ENCODE measurements around the gene ALDH3A1. TPM values are rescaled to one million over a fixed set of nuclear protein-coding genes. Genes with fewer than 3 reads are reported as not detected.

ALDH3A1 gene
- total and polyA plus RNA-seq, 10 donors = 0.36 to 16.1 (median 0.77) TPM; not detected in 1

DNA sequence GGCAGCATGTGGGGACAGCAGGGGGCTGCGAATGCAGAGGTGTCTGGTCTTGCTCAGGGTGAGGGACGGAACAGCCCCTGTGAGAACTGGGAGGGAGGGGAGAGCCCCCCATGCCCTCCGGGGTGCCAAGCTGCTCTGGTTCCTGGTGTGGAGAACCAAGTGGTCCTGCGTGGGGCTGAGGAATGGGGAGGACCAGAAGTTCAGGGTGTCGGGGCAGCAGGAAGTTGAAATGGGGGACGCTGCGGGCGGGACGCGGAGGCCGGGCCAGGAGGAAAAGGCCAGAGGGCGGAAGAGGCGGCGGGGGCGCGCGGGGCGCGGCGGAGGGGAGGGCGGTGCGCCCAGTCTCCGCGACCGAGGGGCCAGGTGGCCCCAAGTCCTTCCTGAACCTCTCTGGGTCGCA, 3.6 kb downstream of the ALDH3A1 start:
- Histone ChIP-seq H3K36me3 (no peaks in the 10 kb centered on the region), H3K4me1 (peaks cover 7 to 17% (median 14%) of the 10 kb centered on the region in 6 donors), H3K9me3 (no peaks in the 10 kb centered on the region), H3K27me3 (replicated peaks in 1 of 7) (peaks cover 0 to 30% (median 0%) of the 10 kb centered on the region in 7 donors), H3K27ac (peak overlapping the region in 5 of 8 donors; percentile 41 to 69 (median 63)), H3K4me3 (peak overlapping the region; percentile 34 to 76 (median 42))
- DNase-seq = no peak
- 4 to 7% (median 5%) methylated on average over 19 to 25 of the region's 26 CpGs for WGBS, 5 donors
- intact Hi-C loops (cut with DNase I; ENCODE audit: low total_unique reads) = no loop called here
- no peak for TF ChIP-seq CTCF (IDR thresholded peaks at IDR 0.05 in 8 of 11, conservative IDR thresholded peaks at IDR 0.05 in 3 of 11)

- intact Hi-C loops (cut with DNase I; ENCODE audit: low total_unique reads) = no loop called here
- no peak overlapping the region for H3K4me3 ChIP-seq
- no peak overlapping the region for H3K27ac ChIP-seq
- H3K4me1 ChIP-seq = peaks cover 7 to 17% (median 14%) of the 10 kb centered on the region in 6 donors
- 93 to 97% (median 96%) methylated on average over 27 to 34 of the region's 34 CpGs for WGBS, 5 donors
- DNase-seq = no peak
- TF ChIP-seq CTCF (IDR thresholded peaks at IDR 0.05 in 8 of 11, conservative IDR thresholded peaks at IDR 0.05 in 3 of 11) = no peak
- TF ChIP-seq POLR2AphosphoS5 (IDR thresholded peaks at IDR 0.05) = no peak
- no peak for TF ChIP-seq POLR2A (IDR thresholded peaks at IDR 0.05)
- H3K36me3 ChIP-seq = no peaks in the 10 kb centered on the region
- peaks cover 0 to 24% (median 0%) of the 10 kb centered on the region in 7 donors for H3K27me3 ChIP-seq (replicated peaks in 1 of 7)
- no peaks in the 10 kb centered on the region for H3K9me3 ChIP-seq
These were observed 4.7 kb downstream of the ALDH3A1 start for GRCh38 chr17:19743101-19744100.

- Histone ChIP-seq H3K9me3 (no peaks in the 10 kb centered on the region), H3K36me3 (no peaks in the 10 kb centered on the region), H3K27ac (no peak overlapping the region), H3K4me1 (peaks cover 7 to 17% (median 14%) of the 10 kb centered on the region in 6 donors), H3K4me3 (no peak overlapping the region), H3K27me3 (replicated peaks in 1 of 7) (peaks cover 0 to 16% (median 0%) of the 10 kb centered on the region in 7 donors)
- TF ChIP-seq CTCF (IDR thresholded peaks at IDR 0.05 in 8 of 11, conservative IDR thresholded peaks at IDR 0.05 in 3 of 11) (no peak), POLR2A (IDR thresholded peaks at IDR 0.05) (no peak), POLR2AphosphoS5 (IDR thresholded peaks at IDR 0.05) (no peak)
- intact Hi-C loops (cut with DNase I; ENCODE audit: low total_unique reads) = no loop called here
- no peak for DNase-seq
- 90 to 97% (median 95%) methylated on average over 6 to 10 of the region's 10 CpGs for WGBS, 5 donors
These were observed 5.6 kb downstream of the ALDH3A1 start for GRCh38 chr17:19742495-19742894.

- no peak overlapping the region for H3K27ac ChIP-seq
- intact Hi-C loops (cut with DNase I; ENCODE audit: low total_unique reads) = no loop called here
- TF ChIP-seq POLR2AphosphoS5 (IDR thresholded peaks at IDR 0.05) (no peak), CTCF (IDR thresholded peaks at IDR 0.05 in 8 of 11, conservative IDR thresholded peaks at IDR 0.05 in 3 of 11) (no peak), POLR2A (IDR thresholded peaks at IDR 0.05) (no peak)
- no peaks in the 10 kb centered on the region for H3K36me3 ChIP-seq
- no peak overlapping the region for H3K4me3 ChIP-seq
- peaks cover 0 to 12% (median 0%) of the 10 kb centered on the region in 7 donors for H3K27me3 ChIP-seq (replicated peaks in 1 of 7)
- H3K9me3 ChIP-seq = no peaks in the 10 kb centered on the region
- H3K4me1 ChIP-seq = peaks cover 7 to 17% (median 14%) of the 10 kb centered on the region in 6 donors
- no peak for DNase-seq
- 72 to 93% (median 87%) methylated on average over 13 to 14 of the region's 14 CpGs for WGBS, 5 donors
These were observed 6.2 kb downstream of the ALDH3A1 start for GRCh38 chr17:19741832-19742457.

Measured in spleen (tissue), 11 donors.